ENCODE data around the gene MTURN. TPM values are rescaled to one million over a fixed set of nuclear protein-coding genes. Genes with fewer than 3 reads are reported as not detected.
"Not testable (repeated sequence)": the region's sequence is repeated elsewhere in the genome, so short reads cannot be mapped to it uniquely, and the experiment has no call there.

MTURN gene
- total and polyA plus RNA-seq, 3 experiments from 2014 or later, result 4.9 to 6.2 (median 4.9) TPM

DNA sequence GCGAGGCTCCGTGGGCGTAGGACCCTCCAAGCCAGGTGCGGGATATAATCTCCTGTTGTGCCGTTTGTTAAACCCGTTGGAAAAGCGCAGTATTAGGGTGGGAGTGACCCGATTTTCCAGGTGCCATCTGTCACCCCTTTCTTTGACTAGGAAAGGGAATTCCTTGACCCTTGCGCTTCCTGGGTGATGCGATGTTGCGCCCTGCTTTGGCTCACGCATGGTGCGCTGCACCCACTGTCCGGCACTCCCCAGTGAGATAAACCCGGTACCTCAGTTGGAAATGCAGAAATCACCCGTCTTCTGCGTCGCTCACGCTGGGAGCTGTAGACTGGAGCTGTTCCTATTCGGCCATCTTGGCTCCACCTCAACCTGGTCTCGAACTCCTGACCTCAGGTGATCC is 36.2 kb upstream of the MTURN start:
- H3K9me3 Mint-ChIP-seq; H3K4me1 ChIP-seq (ENCODE audit: insufficient read depth, low read length); H3K36me3 ChIP-seq (ENCODE audit: insufficient read depth, low read length); DNase-seq; H3K9me3 ChIP-seq (ENCODE audit: low read length); H3K4me3 Mint-ChIP-seq; H3K27ac Mint-ChIP-seq; H3K27ac ChIP-seq (ENCODE audit: low read depth, low read length); CTCF ChIA-PET; POLR2A ChIA-PET; H3K27me3 ChIP-seq (ENCODE audit: insufficient read depth, low read length, poor library complexity, severe bottlenecking); H3K4me3 ChIP-seq (ENCODE audit: low read length); H3K27me3 Mint-ChIP-seq; H3K4me1 Mint-ChIP-seq: not testable (repeated sequence)
- H3K36me3 Mint-ChIP-seq, result peaks cover 1 to 30% (median 3%) of the 10 kb centered on the region in 3 donors

DNA sequence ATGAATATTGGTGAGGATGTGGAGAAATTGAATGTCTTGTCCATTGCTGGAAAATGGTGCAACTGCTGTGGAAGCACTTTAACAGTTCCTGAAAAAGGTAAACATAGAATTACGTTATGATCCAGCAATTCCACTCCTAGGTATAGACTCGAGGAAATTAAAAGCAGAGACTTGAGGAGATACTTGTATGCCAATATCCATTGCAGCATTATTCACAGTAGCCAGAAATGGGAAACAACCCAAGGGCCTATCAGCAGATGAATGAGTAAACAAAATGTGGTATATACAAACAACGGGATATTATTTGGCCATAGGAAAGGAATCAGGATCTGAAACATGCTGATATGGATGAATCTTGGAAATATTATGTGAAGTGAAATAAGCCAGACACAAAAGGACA is 32.5 kb upstream of the MTURN start:
- H3K36me3 ChIP-seq (ENCODE audit: insufficient read depth, low read length), result no peaks in the 10 kb centered on the region
- H3K4me1 ChIP-seq (ENCODE audit: insufficient read depth, low read length), result no peaks in the 10 kb centered on the region
- H3K9me3 ChIP-seq (ENCODE audit: low read length), result no peaks in the 10 kb centered on the region
- H3K27ac Mint-ChIP-seq, result peak overlapping the region in 1 of 8 donors; percentile 21
- no peak overlapping the region for H3K27ac ChIP-seq (ENCODE audit: low read depth, low read length)
- no peak overlapping the region for H3K4me3 ChIP-seq (ENCODE audit: low read length)
- peaks cover 0 to 9% (median 0%) of the 10 kb centered on the region in 5 donors for H3K9me3 Mint-ChIP-seq
- no peak overlapping the region for H3K4me3 Mint-ChIP-seq
- CTCF ChIA-PET, result no interaction called here
- POLR2A ChIA-PET, result no interaction called here
- peaks cover 0 to 8% (median 1%) of the 10 kb centered on the region in 3 donors for H3K36me3 Mint-ChIP-seq
- no peaks in the 10 kb centered on the region for H3K27me3 ChIP-seq (ENCODE audit: insufficient read depth, low read length, poor library complexity, severe bottlenecking)
- no peaks in the 10 kb centered on the region for H3K27me3 Mint-ChIP-seq
- DNase-seq, result no peak
- H3K4me1 Mint-ChIP-seq, result no peaks in the 10 kb centered on the region

DNA sequence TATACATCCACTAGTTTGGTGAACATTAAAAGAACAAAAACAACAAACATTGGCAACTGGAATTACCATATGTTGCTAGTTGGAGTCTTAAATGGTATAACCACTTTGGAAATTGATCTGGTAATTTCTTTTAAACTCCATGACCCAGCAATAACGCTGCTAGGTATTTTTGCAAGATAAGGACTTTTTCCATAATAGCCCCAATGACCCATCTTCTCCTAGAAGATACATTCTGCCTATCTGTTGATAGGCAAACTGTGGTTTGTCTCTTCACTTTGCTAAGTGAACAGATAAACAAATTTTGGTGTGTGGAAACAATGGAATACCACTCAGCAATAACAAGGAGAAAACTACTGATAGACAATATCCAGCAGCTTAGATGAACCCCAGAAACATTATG is 30.6 kb upstream of the MTURN start:
- Histone ChIP-seq H3K27ac (ENCODE audit: low read depth, low read length) (no peak overlapping the region), H3K9me3 (ENCODE audit: low read length) (no peaks in the 10 kb centered on the region), H3K36me3 (ENCODE audit: insufficient read depth, low read length) (no peaks in the 10 kb centered on the region), H3K4me3 (ENCODE audit: low read length) (no peak overlapping the region), H3K4me1 (ENCODE audit: insufficient read depth, low read length) (no peaks in the 10 kb centered on the region), H3K27me3 (ENCODE audit: insufficient read depth, low read length, poor library complexity, severe bottlenecking) (no peaks in the 10 kb centered on the region)
- Mint-ChIP-seq H3K4me1 (no peaks in the 10 kb centered on the region), H3K27me3 (no peaks in the 10 kb centered on the region), H3K9me3 (peaks cover 0 to 4% (median 0%) of the 10 kb centered on the region in 5 donors), H3K27ac (no peak overlapping the region), H3K4me3 (no peak overlapping the region), H3K36me3 (peaks cover 0 to 9% (median 0%) of the 10 kb centered on the region in 3 donors)
- ChIA-PET CTCF (no interaction called here), POLR2A (no interaction called here)
- no peak for DNase-seq

DNA sequence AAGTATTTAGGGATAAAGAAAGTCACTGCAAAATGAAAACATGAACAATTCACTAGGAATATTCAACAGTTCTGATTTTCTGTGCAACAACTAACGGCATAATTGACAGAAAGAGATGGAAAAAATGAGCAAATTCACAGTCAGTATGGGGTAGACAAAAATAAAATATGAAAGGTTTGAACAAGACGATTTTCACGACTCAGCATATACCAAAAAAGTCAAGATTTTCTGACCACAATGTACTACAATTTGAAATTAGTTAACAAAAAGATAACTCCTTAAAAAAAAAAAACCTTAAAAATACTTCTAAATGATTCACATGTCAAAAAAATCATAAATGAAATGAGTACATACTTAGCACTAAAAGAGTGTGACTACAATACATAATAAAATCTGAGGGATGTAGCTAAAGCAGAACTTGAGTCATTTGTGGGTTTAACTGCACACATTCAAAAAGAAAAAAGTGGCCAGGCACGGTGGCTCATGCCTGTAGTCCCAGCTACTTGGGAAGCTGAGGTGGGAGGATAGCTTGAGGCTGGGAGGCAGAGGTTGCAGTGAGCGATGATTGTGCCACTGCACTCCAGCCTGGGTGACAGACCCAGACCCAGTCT is 22.6 kb upstream of the MTURN start:
- Histone ChIP-seq H3K36me3 (ENCODE audit: insufficient read depth, low read length) (no peaks in the 10 kb centered on the region), H3K4me3 (ENCODE audit: low read length) (no peak overlapping the region), H3K4me1 (ENCODE audit: insufficient read depth, low read length) (no peaks in the 10 kb centered on the region), H3K9me3 (ENCODE audit: low read length) (no peaks in the 10 kb centered on the region), H3K27ac (ENCODE audit: low read depth, low read length) (no peak overlapping the region), H3K27me3 (ENCODE audit: insufficient read depth, low read length, poor library complexity, severe bottlenecking) (no peaks in the 10 kb centered on the region)
- H3K27me3 Mint-ChIP-seq, result no peaks in the 10 kb centered on the region
- ChIA-PET CTCF (no interaction called here), POLR2A (no interaction called here)
- peaks cover 0 to 7% (median 5%) of the 10 kb centered on the region in 3 donors for H3K4me1 Mint-ChIP-seq
- no peak overlapping the region for H3K27ac Mint-ChIP-seq
- peaks cover 2 to 40% (median 4%) of the 10 kb centered on the region in 3 donors for H3K36me3 Mint-ChIP-seq
- no peak for DNase-seq
- peaks cover 9 to 16% (median 13%) of the 10 kb centered on the region in 5 donors for H3K9me3 Mint-ChIP-seq
- no peak overlapping the region for H3K4me3 Mint-ChIP-seq

DNA sequence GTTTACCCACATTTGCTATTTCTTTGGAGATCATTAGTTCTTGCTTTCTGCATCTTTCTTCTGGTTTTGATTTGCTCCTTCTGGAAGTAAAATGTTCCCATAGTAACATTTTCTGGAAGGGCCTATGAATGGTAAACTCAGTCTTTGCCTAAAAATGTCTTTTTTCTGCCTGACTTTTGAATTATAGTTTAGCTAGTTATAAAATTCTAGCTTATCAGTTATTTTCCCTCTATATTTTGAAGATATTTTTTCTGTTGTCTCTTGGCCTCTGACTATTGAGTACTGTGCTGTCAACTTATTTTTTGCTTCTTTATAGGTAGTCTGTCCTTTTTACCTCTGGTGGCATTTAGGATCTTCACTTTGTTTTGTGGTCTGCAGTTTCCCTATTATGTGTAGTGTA is 21.6 kb upstream of the MTURN start:
- Mint-ChIP-seq H3K4me3 (no peak overlapping the region), H3K27me3 (no peaks in the 10 kb centered on the region), H3K36me3 (peaks cover 2 to 40% (median 4%) of the 10 kb centered on the region in 3 donors), H3K27ac (no peak overlapping the region), H3K9me3 (peaks cover 9 to 16% (median 13%) of the 10 kb centered on the region in 5 donors), H3K4me1 (peaks cover 0 to 7% (median 5%) of the 10 kb centered on the region in 3 donors)
- CTCF ChIA-PET, result no interaction called here
- Histone ChIP-seq H3K27ac (ENCODE audit: low read depth, low read length) (no peak overlapping the region), H3K4me1 (ENCODE audit: insufficient read depth, low read length) (no peaks in the 10 kb centered on the region), H3K4me3 (ENCODE audit: low read length) (no peak overlapping the region), H3K9me3 (ENCODE audit: low read length) (no peaks in the 10 kb centered on the region), H3K36me3 (ENCODE audit: insufficient read depth, low read length) (no peaks in the 10 kb centered on the region), H3K27me3 (ENCODE audit: insufficient read depth, low read length, poor library complexity, severe bottlenecking) (no peaks in the 10 kb centered on the region)
- DNase-seq, result no peak
- POLR2A ChIA-PET, result no interaction called here

DNA sequence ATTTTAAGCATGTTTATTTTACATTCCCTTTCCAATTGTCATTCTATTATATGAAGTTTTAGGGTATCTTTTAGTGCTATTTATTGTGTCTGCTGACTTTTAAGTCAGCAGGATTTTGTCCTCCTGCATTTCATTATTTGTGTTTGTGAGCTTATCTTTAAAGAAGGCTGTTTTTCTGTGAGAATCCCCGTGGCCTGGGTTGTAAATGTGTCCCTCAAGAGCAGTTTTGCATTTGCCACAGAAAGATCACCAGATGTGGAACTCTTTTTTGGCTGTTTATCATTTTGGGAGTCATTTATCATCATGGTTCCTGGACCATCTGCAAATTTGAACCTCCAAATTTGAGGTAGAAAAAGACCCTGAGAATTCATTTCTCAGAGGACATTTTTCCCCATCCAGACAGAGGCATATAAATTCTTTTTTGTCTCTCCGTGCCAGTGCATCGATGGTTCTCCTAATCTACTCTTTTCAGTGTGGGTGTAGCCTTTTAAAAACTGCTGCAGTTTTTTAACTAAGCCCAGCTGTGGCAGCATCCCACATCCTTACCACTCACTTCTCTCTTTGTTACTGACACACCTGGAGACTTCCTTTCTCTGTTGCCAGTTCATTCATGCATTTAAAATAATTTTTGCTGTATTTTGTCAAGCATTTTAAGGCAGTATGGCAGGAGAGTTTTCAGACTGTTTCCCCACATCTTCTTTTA is 20.1 kb upstream of the MTURN start:
- H3K27ac Mint-ChIP-seq, result peak overlapping the region in 2 of 8 donors; percentile 17 to 47
- no peaks in the 10 kb centered on the region for H3K27me3 ChIP-seq (ENCODE audit: insufficient read depth, low read length, poor library complexity, severe bottlenecking)
- peaks cover 9 to 16% (median 13%) of the 10 kb centered on the region in 5 donors for H3K9me3 Mint-ChIP-seq
- no peak overlapping the region for H3K4me3 Mint-ChIP-seq
- peaks cover 2 to 33% (median 4%) of the 10 kb centered on the region in 3 donors for H3K36me3 Mint-ChIP-seq
- POLR2A ChIA-PET, result no interaction called here
- CTCF ChIA-PET, result no interaction called here
- no peaks in the 10 kb centered on the region for H3K9me3 ChIP-seq (ENCODE audit: low read length)
- H3K36me3 ChIP-seq (ENCODE audit: insufficient read depth, low read length), result no peaks in the 10 kb centered on the region
- H3K4me1 ChIP-seq (ENCODE audit: insufficient read depth, low read length), result no peaks in the 10 kb centered on the region
- H3K27ac ChIP-seq (ENCODE audit: low read depth, low read length), result no peak overlapping the region
- peaks cover 0 to 7% (median 5%) of the 10 kb centered on the region in 3 donors for H3K4me1 Mint-ChIP-seq
- H3K4me3 ChIP-seq (ENCODE audit: low read length), result no peak overlapping the region
- no peak for DNase-seq
- H3K27me3 Mint-ChIP-seq, result no peaks in the 10 kb centered on the region

DNA sequence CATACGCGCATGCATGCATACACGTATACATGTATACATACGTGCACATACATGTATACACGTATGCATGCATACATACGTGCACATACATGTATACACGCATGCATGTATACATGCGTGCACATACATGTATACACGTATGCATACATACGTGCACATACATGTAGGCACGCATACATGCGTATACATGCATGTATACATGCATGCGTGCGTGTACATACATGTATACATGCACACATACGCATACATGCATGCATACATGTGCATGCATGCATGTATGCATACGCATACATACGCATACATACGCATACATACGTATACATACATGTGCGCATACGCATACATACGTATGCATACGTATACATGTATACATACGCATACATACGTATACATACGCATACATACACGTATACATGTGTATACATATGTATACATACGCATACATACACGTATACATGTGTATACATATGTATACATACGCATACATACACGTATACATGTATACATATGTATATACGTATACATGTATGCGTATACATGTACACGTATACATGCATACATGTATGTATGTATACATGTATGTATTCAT is 19.0 kb upstream of the MTURN start:
- no peaks in the 10 kb centered on the region for H3K9me3 ChIP-seq (ENCODE audit: low read length)
- no peak overlapping the region for H3K4me3 Mint-ChIP-seq
- no peaks in the 10 kb centered on the region for H3K27me3 Mint-ChIP-seq
- DNase-seq, result no peak
- no peak overlapping the region for H3K27ac Mint-ChIP-seq
- POLR2A ChIA-PET, result no interaction called here
- H3K9me3 Mint-ChIP-seq, result peaks cover 9 to 16% (median 11%) of the 10 kb centered on the region in 5 donors
- H3K36me3 Mint-ChIP-seq, result peaks cover 0 to 22% (median 4%) of the 10 kb centered on the region in 3 donors
- H3K4me1 ChIP-seq (ENCODE audit: insufficient read depth, low read length), result no peaks in the 10 kb centered on the region
- H3K4me1 Mint-ChIP-seq, result peaks cover 0 to 7% (median 5%) of the 10 kb centered on the region in 3 donors
- no peaks in the 10 kb centered on the region for H3K36me3 ChIP-seq (ENCODE audit: insufficient read depth, low read length)
- no peak overlapping the region for H3K27ac ChIP-seq (ENCODE audit: low read depth, low read length)
- H3K4me3 ChIP-seq (ENCODE audit: low read length), result no peak overlapping the region
- CTCF ChIA-PET, result no interaction called here
- H3K27me3 ChIP-seq (ENCODE audit: insufficient read depth, low read length, poor library complexity, severe bottlenecking), result no peaks in the 10 kb centered on the region

DNA sequence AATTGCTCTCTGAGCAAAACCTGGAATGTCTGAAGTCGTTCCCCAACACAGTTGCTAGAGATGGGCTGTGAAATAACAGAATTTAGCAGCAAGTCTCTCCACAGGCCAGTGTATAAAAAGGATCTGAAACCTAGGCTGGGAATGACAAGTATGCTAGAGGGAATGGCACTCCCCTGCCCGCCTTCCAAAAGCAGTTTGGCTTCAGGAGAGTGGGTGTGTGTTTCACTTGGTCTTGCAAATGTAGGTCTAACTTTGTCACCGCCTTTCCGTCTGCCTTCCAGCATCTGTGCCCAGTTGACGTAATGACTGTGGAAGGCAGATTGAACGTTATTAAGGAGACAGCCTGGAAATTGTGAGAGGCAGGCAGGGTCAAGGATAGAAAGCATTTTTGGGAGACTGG is 18.0 kb upstream of the MTURN start:
- H3K36me3 Mint-ChIP-seq, result peaks cover 0 to 17% (median 4%) of the 10 kb centered on the region in 3 donors
- H3K4me1 ChIP-seq (ENCODE audit: insufficient read depth, low read length), result no peaks in the 10 kb centered on the region
- H3K9me3 Mint-ChIP-seq, result peaks cover 9 to 16% (median 11%) of the 10 kb centered on the region in 5 donors
- H3K36me3 ChIP-seq (ENCODE audit: insufficient read depth, low read length), result no peaks in the 10 kb centered on the region
- no peaks in the 10 kb centered on the region for H3K27me3 ChIP-seq (ENCODE audit: insufficient read depth, low read length, poor library complexity, severe bottlenecking)
- no peaks in the 10 kb centered on the region for H3K27me3 Mint-ChIP-seq
- POLR2A ChIA-PET, result no interaction called here
- no peak overlapping the region for H3K27ac ChIP-seq (ENCODE audit: low read depth, low read length)
- DNase-seq, result no peak
- no peaks in the 10 kb centered on the region for H3K9me3 ChIP-seq (ENCODE audit: low read length)
- no peak overlapping the region for H3K27ac Mint-ChIP-seq
- H3K4me1 Mint-ChIP-seq, result peaks cover 0 to 7% (median 5%) of the 10 kb centered on the region in 3 donors
- no peak overlapping the region for H3K4me3 ChIP-seq (ENCODE audit: low read length)
- CTCF ChIA-PET, result no interaction called here
- H3K4me3 Mint-ChIP-seq, result no peak overlapping the region

Measured in CD8-positive, alpha-beta memory T cell (primary cell).